SK-N-SH treated with all-trans-retinoic acid at 6 μM for 48 hours (cell line): ENCODE results near the gene TTPAL.

Experiments
- ATAC-seq: fragments of 200-7000 bp; cut with Tn5 transposase; 3 replicates; pipeline ENCODE4 v1.9.1; 2020; ENCODE audit warnings: mild to moderate bottlenecking, moderate library complexity
- ARNTL ChIP-seq: fragments of 450-650 bp; formaldehyde crosslinking; IDR thresholded peaks from 2 replicates; pipeline ENCODE4 v1.5.0; 2020; ENCODE audit warnings: low read depth, mild to moderate bottlenecking, moderate library complexity, borderline replicate concordance
- BACH2 ChIP-seq: fragments of 250-450 bp; sonication (Bioruptor Pico); IDR thresholded peaks from 2 replicates; pipeline ENCODE4 v1.9.0; 2021; ENCODE audit warnings: mild to moderate bottlenecking, borderline replicate concordance
- CREB5 ChIP-seq: fragments of 250-450 bp; sonication (Bioruptor Pico); IDR thresholded peaks from 2 replicates; pipeline ENCODE4 v1.5.1; 2020; ENCODE audit warnings: low read depth, mild to moderate bottlenecking, moderate library complexity
- CSRNP3 ChIP-seq: fragments of 250-450 bp; sonication (Bioruptor Pico); IDR thresholded peaks from 2 replicates; pipeline ENCODE4 v1.5.1; 2021; ENCODE audit warnings: mild to moderate bottlenecking, moderate library complexity
- ESRRG ChIP-seq: fragments of 250-450 bp; sonication (Bioruptor Pico); IDR thresholded peaks from 2 replicates; pipeline ENCODE4 v1.6.1; 2021; ENCODE audit warnings: mild to moderate bottlenecking
- GLIS3 ChIP-seq: fragments of 250-450 bp; sonication (Bioruptor Pico); IDR thresholded peaks from 2 replicates; pipeline ENCODE4 v1.5.0; 2020; ENCODE audit warnings: mild to moderate bottlenecking, moderate library complexity
- ISL1 ChIP-seq: fragments of 250-450 bp; sonication (Bioruptor Pico); IDR thresholded peaks from 2 replicates; pipeline ENCODE4 v2.1.2; 2022; ENCODE audit warnings: mild to moderate bottlenecking, moderate library complexity
- PATZ1 ChIP-seq: fragments of 250-450 bp; sonication (Bioruptor Pico); IDR thresholded peaks from 2 replicates; pipeline ENCODE4 v1.8.0; 2020; ENCODE audit warnings: mild to moderate bottlenecking, moderate library complexity, borderline replicate concordance
- POU6F1 ChIP-seq: fragments of 250-450 bp; sonication (Bioruptor Pico); IDR thresholded peaks from 2 replicates; pipeline ENCODE4 v1.8.0; 2021; ENCODE audit warnings: low read depth, mild to moderate bottlenecking, moderate library complexity, borderline replicate concordance
- PPARA ChIP-seq: fragments of 250-450 bp; sonication (Bioruptor Pico); IDR thresholded peaks from 2 replicates; pipeline ENCODE4 v1.5.0; 2020; ENCODE audit warnings: mild to moderate bottlenecking, borderline replicate concordance
- SNAI2 ChIP-seq: fragments of 250-450 bp; sonication (Bioruptor Pico); IDR thresholded peaks from 2 replicates; pipeline ENCODE4 v1.5.0; 2020; ENCODE audit warnings: mild to moderate bottlenecking, moderate library complexity
- TCF4 ChIP-seq: fragments of 250-450 bp; sonication (Bioruptor Pico); IDR thresholded peaks from 2 replicates; pipeline ENCODE4 v1.8.0; 2021; ENCODE audit warnings: mild to moderate bottlenecking, moderate library complexity, borderline replicate concordance
- TOX ChIP-seq: fragments of 250-450 bp; sonication (Bioruptor Pico); IDR thresholded peaks from 2 replicates; pipeline ENCODE4 v1.8.0; 2021; ENCODE audit warnings: mild to moderate bottlenecking, moderate library complexity, borderline replicate concordance
- TSHZ2 ChIP-seq: fragments of 250-450 bp; sonication (Bioruptor Pico); IDR thresholded peaks from 2 replicates; pipeline ENCODE4 v1.5.0; 2020; ENCODE audit warnings: mild to moderate bottlenecking, moderate library complexity
- ZC3H10 ChIP-seq: fragments of 250-450 bp; sonication (Bioruptor Pico); IDR thresholded peaks from 2 replicates; pipeline ENCODE4 v1.5.1; 2021; ENCODE audit warnings: mild to moderate bottlenecking, moderate library complexity
- ZFP3 ChIP-seq: fragments of 250-450 bp; sonication (Bioruptor Pico); IDR thresholded peaks from 2 replicates; pipeline ENCODE4 v1.5.0; 2020; ENCODE audit warnings: mild to moderate bottlenecking, moderate library complexity
- ZFP30 ChIP-seq: fragments of 450-650 bp; formaldehyde crosslinking; IDR thresholded peaks from 2 replicates; pipeline ENCODE4 v1.5.0; 2022; ENCODE audit warnings: mild to moderate bottlenecking, moderate library complexity
- ZNF565 ChIP-seq: fragments of 450-650 bp; formaldehyde crosslinking; conservative IDR thresholded peaks from 2 replicates; pipeline ENCODE4 v1.5.0; 2020; ENCODE audit warnings: low read depth, mild to moderate bottlenecking, moderate library complexity
- ZNF70 ChIP-seq: fragments of 450-650 bp; formaldehyde crosslinking; IDR thresholded peaks from 2 replicates; pipeline ENCODE4 v1.5.0; 2020; ENCODE audit warnings: mild to moderate bottlenecking, moderate library complexity
- ZNF8 ChIP-seq: fragments of 450-650 bp; formaldehyde crosslinking; IDR thresholded peaks from 2 replicates; pipeline ENCODE4 v1.5.0; 2020; ENCODE audit warnings: mild to moderate bottlenecking, moderate library complexity

The TTPAL gene

GRCh38 chr20:44426879-44427790 is 48.5 kb upstream of the TTPAL start (continued):
- TF ChIP-seq PATZ1 (no peak), TCF4 (CRISPR knock-in tag) (no peak), ZNF70 (CRISPR knock-in tag) (no peak), BACH2 (CRISPR knock-in tag) (no peak), SNAI2 (CRISPR knock-in tag) (no peak)

GRCh38 chr20:44427804-44428173 is 47.9 kb upstream of the TTPAL start:
- ATAC-seq, result no peak
- no peak for TF ChIP-seq ZNF8 (CRISPR knock-in tag)
- no peak for TF ChIP-seq ZNF565
- no peak for TF ChIP-seq PATZ1
- TF ChIP-seq ZC3H10 (CRISPR knock-in tag), result no peak
- TF ChIP-seq POU6F1 (CRISPR knock-in tag), result no peak
- TF ChIP-seq ZFP30, result no peak
- no peak for TF ChIP-seq ARNTL
- TF ChIP-seq ISL1 (CRISPR knock-in tag), result no peak
- no peak for TF ChIP-seq BACH2 (CRISPR knock-in tag)
- TF ChIP-seq TSHZ2 (CRISPR knock-in tag), result no peak
- TF ChIP-seq, all 23 proteins: peak for 0

- TF ChIP-seq CREB5 (CRISPR knock-in tag) (no peak), BACH2 (CRISPR knock-in tag) (no peak), PPARA (no peak), ZNF8 (CRISPR knock-in tag) (no peak), ZFP30 (no peak), CSRNP3 (CRISPR knock-in tag) (no peak), ZC3H10 (CRISPR knock-in tag) (no peak), GLIS3 (CRISPR knock-in tag) (no peak), ZFP3 (CRISPR knock-in tag) (no peak), ZNF70 (CRISPR knock-in tag) (no peak), ISL1 (CRISPR knock-in tag) (no peak), ESRRG (no peak), ZNF565 (no peak), PATZ1 (no peak), TOX (no peak)
- ATAC-seq, result no peak
Observed at GRCh38 chr20:44428174-44429016, 47.3 kb upstream of the TTPAL start.
